HG03045 (cell line): Measurements from ENCODE around the gene CPLANE2.
"Not testable (repeated sequence)": the region's sequence is repeated elsewhere in the genome, so short reads cannot be mapped to it uniquely, and the experiment has no call there.

Source experiments
- ATAC-seq: cut with Tn5 transposase; IDR thresholded peaks from one replicate; pipeline ENCODE4 v1.9.1; 2021; ENCODE audit warnings: mild to moderate bottlenecking, moderate library complexity; ENCODE audit not compliant: unreplicated experiment

The CPLANE2 gene

GRCh38 chr1:16231331-16232315 is 5.4 kb downstream of the CPLANE2 start:
- no peak for ATAC-seq

- no peak for ATAC-seq
Observed at GRCh38 chr1:16230744-16231143, 6.2 kb downstream of the CPLANE2 start.

DNA sequence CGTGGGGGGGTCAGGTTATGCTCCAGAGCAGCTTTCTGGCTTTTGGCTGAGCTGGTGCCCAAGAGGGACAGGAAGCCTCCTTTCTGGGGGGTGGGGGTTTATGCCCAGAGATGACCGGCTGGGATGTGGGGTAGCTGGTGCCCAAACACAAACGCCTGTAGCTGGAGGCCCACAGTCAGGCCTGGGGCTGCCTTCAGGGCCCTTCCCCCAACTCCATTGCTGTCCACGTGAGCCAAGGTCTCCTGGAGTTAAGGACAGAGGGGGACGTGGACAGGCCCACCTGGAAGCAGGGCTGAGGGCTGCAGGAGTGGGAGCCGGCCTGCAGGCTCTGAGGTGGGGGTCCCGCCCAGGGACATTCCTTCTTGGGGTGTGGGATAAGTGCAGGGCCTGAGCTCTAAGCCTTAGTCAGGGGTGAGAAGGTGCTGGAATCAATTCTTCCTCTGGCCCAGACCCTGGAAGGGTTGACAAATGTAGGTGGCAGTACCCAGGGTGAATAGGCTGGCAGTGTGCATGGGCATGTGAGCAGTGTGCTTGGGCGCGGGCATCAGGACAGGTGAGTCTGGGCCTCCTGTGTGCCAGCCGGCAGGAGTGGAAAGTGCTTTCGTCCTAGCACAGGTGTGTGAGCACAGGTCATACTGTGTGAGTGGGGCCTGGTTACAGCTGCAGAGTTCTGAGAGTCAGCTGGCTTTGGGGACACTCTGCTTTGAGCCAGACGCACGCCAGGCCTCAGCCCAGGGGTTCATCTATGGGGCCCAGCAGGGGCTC is 6.8 kb downstream of the CPLANE2 start:
- ATAC-seq = no peak

DNA sequence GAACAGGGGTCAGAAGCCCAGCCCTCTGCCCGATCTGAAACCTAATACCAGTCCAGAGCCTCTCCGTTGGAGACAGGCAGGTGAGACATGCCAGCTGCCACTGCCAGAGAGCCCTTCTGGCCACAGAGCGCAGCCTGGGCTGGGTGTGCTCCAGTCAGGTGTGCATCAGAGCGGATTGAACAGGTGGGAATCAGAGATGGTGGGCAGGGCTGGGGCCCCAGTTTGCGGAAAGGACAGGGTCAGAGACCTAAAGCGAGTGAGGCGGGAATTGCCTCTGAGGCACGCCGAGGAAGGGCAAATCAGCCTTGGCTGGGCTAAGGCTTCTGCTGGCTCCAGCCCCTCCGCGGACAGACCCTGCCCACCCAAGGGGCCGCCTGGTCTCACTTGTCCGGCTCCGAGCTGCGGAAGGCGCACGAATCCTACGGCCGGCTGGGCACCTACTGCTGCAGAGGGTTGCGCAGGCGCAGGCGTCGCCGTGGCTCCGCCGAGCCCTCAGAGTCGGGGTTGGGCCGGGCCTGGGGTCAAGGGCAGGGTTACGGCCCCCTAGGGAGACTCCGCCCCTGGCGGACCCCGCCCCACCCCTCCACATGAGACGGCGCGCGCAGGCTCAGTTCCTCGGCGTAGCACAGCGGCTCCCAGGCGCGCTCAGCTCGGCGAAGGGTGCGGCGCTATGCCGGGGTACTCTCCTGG is 10.3 kb downstream of the CPLANE2 start:
- no peak for ATAC-seq

DNA sequence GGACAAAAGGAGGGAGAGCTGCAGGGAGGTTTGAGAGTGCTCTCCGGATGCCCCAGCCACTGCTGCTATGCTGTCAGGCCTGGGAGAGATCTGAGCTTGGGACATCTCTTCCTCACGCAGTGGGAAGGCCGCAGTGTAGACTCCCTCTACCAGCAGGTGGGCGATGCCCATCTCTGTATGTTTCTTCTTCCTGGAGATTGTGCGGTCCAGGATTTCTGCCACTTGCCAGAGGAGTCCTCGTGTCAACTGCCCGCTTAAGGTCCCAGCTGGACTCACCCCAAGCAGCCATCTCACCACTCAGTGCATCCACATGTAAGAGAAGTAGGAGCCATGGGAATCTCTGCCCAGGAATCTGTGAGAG is 10.9 kb downstream of the CPLANE2 start:
- no peak for ATAC-seq

DNA sequence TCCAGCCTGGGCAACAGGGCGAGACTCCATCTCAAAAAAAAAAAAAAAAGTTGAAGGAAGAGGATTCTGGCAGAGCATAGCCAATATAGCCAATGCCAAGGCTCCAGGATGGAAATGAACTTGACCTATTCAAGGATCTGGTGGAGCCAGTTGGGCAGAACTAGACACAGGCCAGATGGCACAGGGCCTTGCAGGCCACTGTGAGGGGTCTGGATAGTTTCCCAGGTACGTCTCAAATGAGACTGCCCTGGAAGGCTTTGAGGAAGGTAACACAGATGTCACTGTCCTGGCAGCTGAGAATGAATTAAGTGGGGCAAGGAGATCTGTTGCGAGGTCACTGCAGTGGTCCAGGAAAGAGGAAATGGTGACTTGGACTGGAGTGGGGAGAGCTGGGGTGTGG is 12.5 kb downstream of the CPLANE2 start:
- no peak for ATAC-seq

DNA sequence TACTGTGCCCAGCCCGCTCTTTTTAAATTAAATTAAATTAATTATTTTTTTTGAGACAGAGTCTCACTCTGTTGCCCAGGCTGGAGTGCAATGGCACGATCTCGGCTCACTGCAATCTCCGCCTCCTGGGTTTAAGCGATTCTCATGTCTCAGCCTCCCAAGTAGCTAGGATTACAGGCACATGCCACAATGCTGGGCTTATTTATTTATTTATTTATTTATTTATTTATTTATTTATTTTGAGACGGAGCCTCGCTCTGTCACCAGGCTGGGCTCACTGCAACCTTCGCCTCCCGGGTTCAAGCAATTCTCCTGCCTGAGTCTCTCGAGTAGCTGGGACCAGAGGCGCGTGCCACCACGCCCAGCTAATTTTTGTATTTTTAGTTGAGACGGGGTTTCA is 14.3 kb downstream of the CPLANE2 start:
- ATAC-seq = not testable (repeated sequence)

- ATAC-seq = no peak
Observed at GRCh38 chr1:16221499-16221898, 15.5 kb downstream of the CPLANE2 start.

DNA sequence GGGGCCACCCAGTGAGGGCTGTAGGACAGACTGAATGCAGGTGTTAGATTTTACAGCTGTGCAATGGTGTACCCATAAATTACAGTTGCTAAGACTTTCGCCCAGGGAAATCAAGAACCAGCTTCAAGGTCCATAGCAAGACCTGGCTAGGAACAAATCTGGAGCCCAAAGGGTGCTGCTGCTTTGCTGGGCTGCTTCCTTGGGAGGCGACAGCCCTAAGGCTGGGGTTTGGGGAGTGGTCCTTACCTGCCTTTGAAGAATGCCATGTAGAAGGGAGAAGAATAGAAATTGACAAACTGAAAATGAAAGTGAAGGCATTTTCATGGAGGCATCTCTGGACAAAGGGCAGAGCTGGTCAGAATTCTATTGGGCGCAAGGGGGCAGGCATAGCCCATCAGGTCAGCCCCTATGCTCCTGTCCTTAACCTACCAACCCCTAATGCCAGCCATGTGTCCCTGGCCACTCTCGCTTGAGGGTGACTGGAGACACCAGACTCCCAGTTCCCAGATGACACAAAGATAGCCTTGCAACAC is 16.9 kb downstream of the CPLANE2 start:
- ATAC-seq = no peak

- no peak for ATAC-seq
Observed at GRCh38 chr1:16218674-16219071, 18.3 kb downstream of the CPLANE2 start.

DNA sequence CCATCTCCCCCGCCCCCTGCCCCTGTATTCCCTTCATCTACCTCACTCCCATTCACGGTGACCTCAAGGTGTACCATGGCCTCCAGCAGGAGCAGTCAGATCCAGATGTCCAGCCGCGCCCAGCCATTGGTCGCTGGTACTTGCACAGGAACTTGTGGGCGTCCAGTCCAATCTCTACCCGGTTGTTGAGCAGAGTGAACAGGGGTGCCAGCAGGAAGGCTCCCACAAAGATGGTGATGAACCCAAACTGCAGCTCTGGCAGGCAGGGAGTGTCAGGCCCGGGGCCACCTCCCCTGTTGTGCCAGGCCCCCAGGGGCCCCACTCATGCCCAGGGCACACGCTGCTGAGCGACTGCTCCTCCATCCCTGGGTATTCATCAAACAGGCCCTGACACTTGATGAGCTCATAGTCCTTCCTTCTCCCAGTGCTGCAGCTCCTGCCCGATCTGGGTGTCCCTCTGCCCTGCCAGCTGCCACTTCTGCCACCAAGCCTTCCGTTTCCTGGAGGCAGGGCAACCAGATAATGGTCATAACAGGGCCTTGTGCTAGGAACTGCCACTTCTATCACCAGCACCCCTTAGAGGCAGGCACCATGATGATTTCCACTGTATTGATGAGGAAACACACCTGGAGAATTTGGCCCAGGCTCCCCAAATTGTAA is 18.8 kb downstream of the CPLANE2 start:
- ATAC-seq = no peak

- ATAC-seq = peak; percentile 85
Observed at GRCh38 chr1:16217061-16217785, 19.8 kb downstream of the CPLANE2 start.

GRCh38 chr1:16215882-16216753 is 20.9 kb downstream of the CPLANE2 start:
- ATAC-seq = no peak

GRCh38 chr1:16215240-16215639 is 21.7 kb downstream of the CPLANE2 start:
- ATAC-seq = not testable (repeated sequence)

- not testable (repeated sequence) for ATAC-seq
Observed at GRCh38 chr1:16213544-16213943, 23.4 kb downstream of the CPLANE2 start.

- ATAC-seq = no peak
Observed at GRCh38 chr1:16213013-16213412, 24.0 kb downstream of the CPLANE2 start.

DNA sequence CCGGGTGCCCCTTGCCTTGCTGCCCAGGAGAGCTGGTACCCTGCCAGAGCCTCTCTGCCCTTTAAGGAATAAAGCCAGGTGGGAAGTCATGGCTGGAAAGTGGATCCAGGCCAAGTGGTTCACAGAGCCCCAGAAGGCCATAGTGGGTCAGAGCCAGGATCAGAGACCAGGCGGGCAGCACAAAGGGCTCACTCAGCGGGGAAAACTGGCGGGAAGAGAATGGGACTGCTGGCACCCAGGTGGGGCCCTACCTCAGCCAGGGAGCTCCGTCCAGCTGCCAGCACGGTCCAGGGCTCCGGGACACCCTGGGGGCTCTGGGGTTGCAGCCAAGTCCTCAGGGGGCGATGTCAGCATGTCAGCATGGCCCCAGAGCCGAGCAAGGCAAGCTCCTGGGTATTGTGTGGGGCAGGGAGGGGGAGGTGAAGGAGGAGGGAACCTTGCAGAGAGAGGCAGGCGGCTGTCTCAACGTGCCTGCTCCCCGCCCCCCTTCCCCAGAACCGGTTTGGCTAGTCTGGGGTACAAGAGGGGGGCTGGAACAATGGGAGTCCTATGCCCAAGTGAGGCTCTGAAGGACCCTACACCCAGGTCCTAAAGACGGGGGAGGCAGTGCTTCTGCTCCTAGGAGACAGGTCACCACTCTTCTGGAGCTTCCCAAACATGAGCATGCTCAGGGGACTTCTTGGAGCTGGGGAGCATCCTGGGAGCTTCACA is 24.6 kb downstream of the CPLANE2 start, which contains the start of gene ARHGEF19:
TSS of gene ARHGEF19 (minus strand) at position 402 of the 711 bp plus-strand sequence. CDS start 3,598 bp downstream, outside the sequence.
- no peak for ATAC-seq

DNA sequence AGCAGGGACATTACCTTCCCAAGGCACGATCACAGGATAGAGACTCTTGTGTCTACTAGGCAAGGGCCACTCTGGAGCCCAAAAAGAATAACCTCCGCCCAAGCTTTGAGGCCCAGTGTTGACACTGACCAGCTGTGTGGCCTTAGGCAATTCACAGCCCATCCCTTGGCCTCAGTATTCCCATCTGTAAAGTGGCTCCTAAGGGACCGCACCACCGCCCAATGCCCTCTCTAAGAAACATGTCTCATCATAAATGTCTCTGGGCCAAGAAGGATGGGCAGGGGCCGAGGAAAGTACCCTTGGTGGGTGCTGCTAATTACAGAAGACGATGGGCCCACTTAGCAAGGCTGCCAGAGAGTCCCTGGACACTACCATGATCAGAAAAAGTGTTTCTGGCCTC is 25.2 kb downstream of the CPLANE2 start:
- no peak for ATAC-seq
